M059J (cell line): Measurements from ENCODE around the gene BIRC5. TPM values are rescaled to one million over a fixed set of nuclear protein-coding genes. Genes with fewer than 3 reads are reported as not detected.

Experiments used
- DNase-seq: peaks from one replicate; pipeline ENCODE4 v3.0.0-alpha.2; 2012; ENCODE audit warnings: low read depth
- total RNA-seq: library from RNA; depleted of rRNA; stranded (reverse); fragments of >200 nt; shearing (Covaris generic); gene quantifications from 2 replicates; pipeline ENCODE4 v1.2.3, GENCODE V29; 2014; rRNA removed

BIRC5 gene
- total RNA-seq, 1 experiment from 2014 or later, result 148 TPM

- DNase-seq, result no peak
Observed at GRCh38 chr17:78272914-78273258, 58.8 kb downstream of the BIRC5 start.

- no peak for DNase-seq
Observed at GRCh38 chr17:78273813-78274212, 59.8 kb downstream of the BIRC5 start.

Other genes with a start within 250 kb of the BIRC5 start
- gene TMC6, start 85.5 kb upstream of the BIRC5 start, total RNA-seq, result 0.54 and 0.74 TPM in 2 replicates
- not detected in 2 replicates for gene TMC8, start 83.5 kb upstream of the BIRC5 start, total RNA-seq
- not detected in 2 replicates for gene C17orf99, start 67.9 kb upstream of the BIRC5 start, total RNA-seq
- 34.6 and 37.6 TPM in 2 replicates for gene SYNGR2, start 45.7 kb upstream of the BIRC5 start, total RNA-seq
- 107 and 150 TPM in 2 replicates for gene TK1, start 27.2 kb upstream of the BIRC5 start, total RNA-seq
- gene AFMID, start 26.9 kb upstream of the BIRC5 start, total RNA-seq, result 9.7 and 13.3 TPM in 2 replicates
- not detected in 2 replicates for gene TMEM235, start 17.4 kb downstream of the BIRC5 start, total RNA-seq
- gene SOCS3, start 145.8 kb downstream of the BIRC5 start, total RNA-seq, result 26.6 and 39.3 TPM in 2 replicates
- 26.2 and 32.3 TPM in 2 replicates for gene PGS1, start 164.4 kb downstream of the BIRC5 start, total RNA-seq